CD14-positive monocyte (primary cell): Measurements from ENCODE around the gene BANK1. TPM values are rescaled to one million over a fixed set of nuclear protein-coding genes. Genes with fewer than 3 reads are reported as not detected.

ENCODE experiments used
- DNase-seq, 3 donors: peaks; one replicate each; pipeline ENCODE4 v3.0.0-alpha.2; 2011 to 2022
- H2AFZ ChIP-seq: 2 replicates; pipeline ENCODE4 v1.6.0; 2012; ENCODE audit warnings: mild to moderate bottlenecking, low read depth, low read length, inconsistent platforms; ENCODE audit not compliant: insufficient read depth, poor library complexity, severe bottlenecking
- H3K27ac ChIP-seq, 2 donors: 1 replicate in 1 of 2; 2 replicates in 1 of 2; pipeline ENCODE4 v1.5.1; 2012 to 2013; ENCODE audit warnings: low read length in 2 of 2, control low read depth in 1 of 2, inconsistent platforms in 1 of 2, low read depth in 1 of 2, mild to moderate bottlenecking in 1 of 2
- H3K27me3 ChIP-seq, 2 donors: one replicate each; pipeline versions ENCODE4 v1.6.0 to v1.6.1; 2011 to 2013; ENCODE audit warnings: low read length in 2 of 2; ENCODE audit not compliant: control insufficient read depth in 2 of 2, insufficient read depth in 2 of 2
- H3K36me3 ChIP-seq, 2 donors: replicated peaks in 1 of 2; 1 replicate in 1 of 2; 2 replicates in 1 of 2; pipeline versions ENCODE4 v1.5.1 to v1.6.1; 2012 to 2013; ENCODE audit warnings: low read length in 2 of 2, control low read depth in 1 of 2, inconsistent platforms in 1 of 2, mild to moderate bottlenecking in 1 of 2; ENCODE audit not compliant: insufficient read depth in 2 of 2, control insufficient read depth in 1 of 2
- H3K4me1 ChIP-seq, 2 donors: 1 replicate in 1 of 2; 2 replicates in 1 of 2; pipeline versions ENCODE4 v1.5.1 to v1.6.1; 2012 to 2013; ENCODE audit warnings: low read length in 2 of 2, control low read depth in 1 of 2, inconsistent platforms in 1 of 2, mild to moderate bottlenecking in 1 of 2, moderate library complexity in 1 of 2; ENCODE audit not compliant: insufficient read depth in 2 of 2, control insufficient read depth in 1 of 2
- H3K4me2 ChIP-seq: replicated peaks from 2 replicates; pipeline ENCODE3; 2012; ENCODE audit warnings: low read length, moderate library complexity, mild to moderate bottlenecking; ENCODE audit not compliant: poor library complexity, severe bottlenecking; ENCODE audit errors: extremely low read depth
- H3K4me3 ChIP-seq, 3 experiments: fragments of 200-600 bp in 1 of 3; sonication (generic) in 1 of 3; replicated peaks in 1 of 3; 1 replicate in 2 of 3; 2 replicates in 1 of 3; pipeline ENCODE4 v1.5.1; 2011 to 2013; ENCODE audit warnings: low read length in 3 of 3, mild to moderate bottlenecking in 3 of 3, control low read depth in 2 of 3, low read depth in 2 of 3, inconsistent platforms in 1 of 3, moderate library complexity in 1 of 3
- H3K79me2 ChIP-seq: 2 replicates; pipeline ENCODE4 v1.6.0; 2012; ENCODE audit warnings: mild to moderate bottlenecking, control low read depth, inconsistent platforms, low read length, moderate library complexity; ENCODE audit not compliant: insufficient read depth
- H3K9ac ChIP-seq: 2 replicates; pipeline ENCODE4 v1.6.0; 2017; ENCODE audit warnings: low read length, mild to moderate bottlenecking; ENCODE audit not compliant: insufficient read depth, poor library complexity, severe bottlenecking
- H3K9me3 ChIP-seq, 2 donors: replicated peaks in 1 of 2; 1 replicate in 1 of 2; 2 replicates in 1 of 2; pipeline versions ENCODE4 v1.5.1 to v1.6.1; 2012 to 2013; ENCODE audit warnings: low read length in 2 of 2, control low read depth in 1 of 2; ENCODE audit not compliant: control insufficient read depth in 1 of 2, insufficient read depth in 1 of 2
- H4K20me1 ChIP-seq: 2 replicates; pipeline ENCODE4 v1.6.0; 2012; ENCODE audit warnings: mild to moderate bottlenecking, low read length, control low read depth, moderate library complexity; ENCODE audit not compliant: insufficient read depth
- H3K27ac Mint-ChIP-seq, 7 donors: one replicate each; pipeline ENCODE4 v1.8.0; 2020; ENCODE audit warnings: mild to moderate bottlenecking in 7 of 7, mixed read lengths in 7 of 7, moderate library complexity in 6 of 7, inconsistent platforms in 2 of 7
- H3K27me3 Mint-ChIP-seq, 3 donors: one replicate each; pipeline ENCODE4 v1.8.0; 2021 to 2022; ENCODE audit warnings: low read depth in 3 of 3, mild to moderate bottlenecking in 3 of 3, mixed read lengths in 3 of 3, moderate library complexity in 3 of 3, inconsistent platforms in 1 of 3
- H3K36me3 Mint-ChIP-seq, 2 donors: one replicate each; pipeline ENCODE4 v1.8.0; 2020; ENCODE audit warnings: mixed read lengths in 2 of 2, inconsistent platforms in 1 of 2, mild to moderate bottlenecking in 1 of 2
- H3K4me1 Mint-ChIP-seq: one replicate; pipeline ENCODE4 v1.8.0; 2020; ENCODE audit warnings: mild to moderate bottlenecking, mixed read lengths
- H3K4me3 Mint-ChIP-seq, 2 donors: one replicate each; pipeline ENCODE4 v1.8.0; 2020; ENCODE audit warnings: mild to moderate bottlenecking in 2 of 2, mixed read lengths in 2 of 2, moderate library complexity in 1 of 2
- H3K9me3 Mint-ChIP-seq, 7 donors: one replicate each; pipeline ENCODE4 v1.8.0; 2020 to 2022; ENCODE audit warnings: mixed read lengths in 7 of 7, mild to moderate bottlenecking in 6 of 7, moderate library complexity in 6 of 7, inconsistent platforms in 2 of 7
- WGBS: methylation state at CpG from one replicate; pipeline ENCODE4 v1.1.5; 2013; ENCODE audit warnings: missing lambda C conversion rate; ENCODE audit not compliant: insufficient coverage; 5-methylcytosine and 5-hydroxymethylcytosine counted together
- intact Hi-C, 2 donors: fragments of 100-400 bp; cut with micrococcal nuclease; formaldehyde crosslinking; loops; one replicate each; pipeline versions ENCODE4 v1.15.0 to v1.15.1; 2023
- polyA plus RNA-seq, 3 donors: library from polyadenylated mRNA; depleted of rRNA in 1 of 3; unstranded in 2 of 3; stranded (reverse) in 1 of 3; fragments of 300-500 nt in 2 of 3; fragments of >200 nt in 1 of 3; fragmentation: Illumina TruSeq in 2 of 3; gene quantifications; 1 replicate in 2 of 3; 2 replicates in 1 of 3; pipeline ENCODE4 v1.2.3, GENCODE V29; 2012 to 2021
- TF ChIP-seq, protein P1 (sequence below): fragments of 200-600 bp; IDR thresholded peaks from one replicate; pipeline ENCODE4 v1.8.0; 2022; ENCODE audit warnings: antibody characterized with exemption, mild to moderate bottlenecking

BANK1 gene
- polyA plus RNA-seq, 3 donors: 2.6 to 5.2 (median 2.9) TPM

- no peak overlapping the region for H3K9ac ChIP-seq
- no peak overlapping the region for H2AFZ ChIP-seq
- H3K27ac ChIP-seq: no peak overlapping the region
- no peaks in the 10 kb centered on the region for H3K4me1 Mint-ChIP-seq
- TF ChIP-seq, protein P1, sequence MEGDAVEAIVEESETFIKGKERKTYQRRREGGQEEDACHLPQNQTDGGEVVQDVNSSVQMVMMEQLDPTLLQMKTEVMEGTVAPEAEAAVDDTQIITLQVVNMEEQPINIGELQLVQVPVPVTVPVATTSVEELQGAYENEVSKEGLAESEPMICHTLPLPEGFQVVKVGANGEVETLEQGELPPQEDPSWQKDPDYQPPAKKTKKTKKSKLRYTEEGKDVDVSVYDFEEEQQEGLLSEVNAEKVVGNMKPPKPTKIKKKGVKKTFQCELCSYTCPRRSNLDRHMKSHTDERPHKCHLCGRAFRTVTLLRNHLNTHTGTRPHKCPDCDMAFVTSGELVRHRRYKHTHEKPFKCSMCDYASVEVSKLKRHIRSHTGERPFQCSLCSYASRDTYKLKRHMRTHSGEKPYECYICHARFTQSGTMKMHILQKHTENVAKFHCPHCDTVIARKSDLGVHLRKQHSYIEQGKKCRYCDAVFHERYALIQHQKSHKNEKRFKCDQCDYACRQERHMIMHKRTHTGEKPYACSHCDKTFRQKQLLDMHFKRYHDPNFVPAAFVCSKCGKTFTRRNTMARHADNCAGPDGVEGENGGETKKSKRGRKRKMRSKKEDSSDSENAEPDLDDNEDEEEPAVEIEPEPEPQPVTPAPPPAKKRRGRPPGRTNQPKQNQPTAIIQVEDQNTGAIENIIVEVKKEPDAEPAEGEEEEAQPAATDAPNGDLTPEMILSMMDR: no peak
- H3K4me3 ChIP-seq: no peak overlapping the region
- WGBS: no CpG with 5 or more reads among the region's 1 CpG
- H3K36me3 ChIP-seq: no peaks in the 10 kb centered on the region
- no peak overlapping the region for H3K4me3 Mint-ChIP-seq
- H4K20me1 ChIP-seq: no peaks in the 10 kb centered on the region
- H3K27me3 ChIP-seq: no peaks in the 10 kb centered on the region
- DNase-seq: no peak
- peaks cover 4 to 10% of the 10 kb centered on the region in 2 donors for H3K36me3 Mint-ChIP-seq
- no peaks in the 10 kb centered on the region for H3K4me1 ChIP-seq
- H3K27me3 Mint-ChIP-seq: peaks cover 0 to 3% (median 0%) of the 10 kb centered on the region in 3 donors
- no peaks in the 10 kb centered on the region for H3K79me2 ChIP-seq
- H3K27ac Mint-ChIP-seq: no peak overlapping the region
- H3K9me3 Mint-ChIP-seq: no peaks in the 10 kb centered on the region
- intact Hi-C loops: no loop called here
- no peak overlapping the region for H3K4me2 ChIP-seq
- H3K9me3 ChIP-seq: no peaks in the 10 kb centered on the region
Observed at GRCh38 chr4:101855239-101855638, 64.7 kb downstream of the BANK1 start.

GRCh38 chr4:101856149-101856548, 65.6 kb downstream of the BANK1 start:
- Histone ChIP-seq H2AFZ (no peak overlapping the region), H3K36me3 (no peaks in the 10 kb centered on the region), H3K4me1 (no peaks in the 10 kb centered on the region), H3K27ac (no peak overlapping the region), H3K9me3 (no peaks in the 10 kb centered on the region), H3K4me3 (no peak overlapping the region), H4K20me1 (no peaks in the 10 kb centered on the region), H3K27me3 (no peaks in the 10 kb centered on the region), H3K79me2 (no peaks in the 10 kb centered on the region), H3K9ac (no peak overlapping the region), H3K4me2 (no peak overlapping the region)
- peaks cover 4 to 10% of the 10 kb centered on the region in 2 donors for H3K36me3 Mint-ChIP-seq
- no CpG with 5 or more reads among the region's 2 CpGs for WGBS
- no peaks in the 10 kb centered on the region for H3K9me3 Mint-ChIP-seq
- DNase-seq: no peak
- intact Hi-C loops: no loop called here
- TF ChIP-seq, protein P1: no peak
- H3K4me1 Mint-ChIP-seq: no peaks in the 10 kb centered on the region
- H3K27me3 Mint-ChIP-seq: peaks cover 0 to 2% (median 0%) of the 10 kb centered on the region in 3 donors
- no peak overlapping the region for H3K27ac Mint-ChIP-seq
- no peak overlapping the region for H3K4me3 Mint-ChIP-seq
